PC-3 (cell line): ENCODE data around the gene FAM20B. TPM values are rescaled to one million over a fixed set of nuclear protein-coding genes. Genes with fewer than 3 reads are reported as not detected.

Experiments used
- ATAC-seq: fragments of 200-7000 bp; cut with Tn5 transposase; 2 replicates; pipeline ENCODE4 v1.9.1; 2020; ENCODE audit warnings: mild to moderate bottlenecking, moderate library complexity
- BruUV-seq: library from RNA; stranded (reverse); fragments of 400-500 nt; replicated peaks from 2 replicates; lab custom pipeline; 2021; lab: Mats Ljungman, UMichigan
- CTCF ChIA-PET: fragments of 300-600 bp; sonication (Branson Sonifier 250); formaldehyde crosslinking; loops from one replicate; lab custom pipeline; 2022; ENCODE audit warnings: antibody characterized with exemption; lab: Charles Lee
- POLR2A ChIA-PET: fragments of 300-600 bp; sonication (Branson Sonifier 250); formaldehyde crosslinking; loops from one replicate; lab custom pipeline; 2022; ENCODE audit warnings: antibody characterized with exemption; ENCODE audit not compliant: unreplicated experiment; lab: Charles Lee
- DNase-seq: peaks from one replicate; pipeline ENCODE4 v3.0.0-alpha.2; 2015
- H2AFZ ChIP-seq: fragments of 300-600 bp; sonication (generic); 2 replicates; pipeline ENCODE4 v1.6.0; 2016; ENCODE audit warnings: antibody characterized with exemption, low read length
- H3F3A ChIP-seq: fragments of 300-600 bp; sonication (generic); one replicate; pipeline ENCODE4 v1.6.0; 2017; ENCODE audit warnings: antibody characterized with exemption, low read length, control low read depth, mild to moderate bottlenecking; ENCODE audit not compliant: unreplicated experiment
- H3K27ac ChIP-seq: fragments of 300-600 bp; sonication (generic); 2 replicates; pipeline ENCODE4 v1.5.1; 2016; ENCODE audit warnings: mild to moderate bottlenecking, low read length
- H3K27me3 ChIP-seq: fragments of 300-600 bp; sonication (generic); 2 replicates; pipeline ENCODE4 v1.6.1; 2016; ENCODE audit warnings: low read length, mixed read lengths
- H3K36me3 ChIP-seq: fragments of 300-600 bp; sonication (generic); 2 replicates; pipeline ENCODE4 v1.6.1; 2016; ENCODE audit warnings: low read depth, mixed run types, low read length, mixed read lengths
- H3K4me1 ChIP-seq: fragments of 300-600 bp; sonication (generic); 2 replicates; pipeline ENCODE4 v1.5.1; 2016; ENCODE audit warnings: low read length; ENCODE audit not compliant: insufficient read depth
- H3K4me2 ChIP-seq: fragments of 300-600 bp; sonication (generic); 2 replicates; pipeline ENCODE4 v1.6.0; 2016; ENCODE audit warnings: low read length
- H3K4me3 ChIP-seq: fragments of 300-600 bp; sonication (generic); 2 replicates; pipeline ENCODE4 v1.5.1; 2016; ENCODE audit warnings: mild to moderate bottlenecking, low read length, mixed read lengths
- H3K79me2 ChIP-seq: fragments of 300-600 bp; sonication (generic); 2 replicates; pipeline ENCODE4 v1.6.1; 2017; ENCODE audit warnings: low read length, mixed read lengths
- H3K9ac ChIP-seq: fragments of 300-600 bp; sonication (generic); 2 replicates; pipeline ENCODE4 v1.6.0; 2016; ENCODE audit warnings: mild to moderate bottlenecking, low read length
- H3K9me2 ChIP-seq: fragments of 300-600 bp; sonication (generic); replicated peaks from 2 replicates; pipeline ENCODE4 v1.6.1; 2016; ENCODE audit warnings: mixed run types, low read length, mixed read lengths
- H3K9me3 ChIP-seq: fragments of 300-600 bp; sonication (generic); 2 replicates; pipeline ENCODE4 v1.6.1; 2016; ENCODE audit warnings: low read length, mixed read lengths
- H4K20me1 ChIP-seq: fragments of 300-600 bp; sonication (generic); 2 replicates; pipeline ENCODE4 v1.6.1; 2016; ENCODE audit warnings: low read length, mixed read lengths
- EZH2 ChIP-seq: fragments of 300-600 bp; sonication (generic); IDR thresholded peaks from one replicate; pipeline ENCODE4 v1.6.1; 2017; ENCODE audit warnings: antibody characterized with exemption, mild to moderate bottlenecking, low read length; ENCODE audit not compliant: unreplicated experiment
- EZH2phosphoT487 ChIP-seq: fragments of 300-600 bp; sonication (generic); IDR thresholded peaks from 2 replicates; pipeline ENCODE4 v1.6.1; 2018; ENCODE audit warnings: mild to moderate bottlenecking, antibody characterized with exemption, low read length, borderline replicate concordance
- intact Hi-C: fragments of 100-400 bp; cut with micrococcal nuclease; formaldehyde crosslinking; loops from 2 replicates; pipeline ENCODE4 v1.9.0; 2023
- total RNA-seq: library from RNA; depleted of rRNA; stranded (reverse); fragments of >200 nt; gene quantifications from 2 replicates; pipeline ENCODE4 v1.2.3, GENCODE V29; 2014
- TF ChIP-seq, protein P1 (sequence below): fragments of 300-600 bp; sonication (generic); conservative IDR thresholded peaks from 2 replicates; pipeline ENCODE4 v1.5.1; 2017; ENCODE audit warnings: antibody characterized with exemption, low read depth, mild to moderate bottlenecking, low read length

The FAM20B gene
- total RNA-seq, 1 experiment from 2014 or later: 21.1 TPM

- Histone ChIP-seq H3F3A (no peaks in the 10 kb centered on the region), H4K20me1 (0 out of 2 replicates have a peak, but pooled peaks cover 5% of the 10 kb centered on the region), H3K4me1 (peaks cover 41% of the 10 kb centered on the region), H3K4me2 (no peak overlapping the region), H3K9ac (no peak overlapping the region), H3K27me3 (no peaks in the 10 kb centered on the region), H3K9me3 (no peaks in the 10 kb centered on the region), H3K9me2 (no peaks in the 10 kb centered on the region), H3K36me3 (no peaks in the 10 kb centered on the region), H3K4me3 (no peak overlapping the region), H2AFZ (no peak overlapping the region), H3K79me2 (peaks cover 82% of the 10 kb centered on the region), H3K27ac (no peak overlapping the region)
- POLR2A ChIA-PET: no interaction called here
- intact Hi-C loops: no loop called here
- TF ChIP-seq EZH2phosphoT487: no peak
- TF ChIP-seq, protein P1, sequence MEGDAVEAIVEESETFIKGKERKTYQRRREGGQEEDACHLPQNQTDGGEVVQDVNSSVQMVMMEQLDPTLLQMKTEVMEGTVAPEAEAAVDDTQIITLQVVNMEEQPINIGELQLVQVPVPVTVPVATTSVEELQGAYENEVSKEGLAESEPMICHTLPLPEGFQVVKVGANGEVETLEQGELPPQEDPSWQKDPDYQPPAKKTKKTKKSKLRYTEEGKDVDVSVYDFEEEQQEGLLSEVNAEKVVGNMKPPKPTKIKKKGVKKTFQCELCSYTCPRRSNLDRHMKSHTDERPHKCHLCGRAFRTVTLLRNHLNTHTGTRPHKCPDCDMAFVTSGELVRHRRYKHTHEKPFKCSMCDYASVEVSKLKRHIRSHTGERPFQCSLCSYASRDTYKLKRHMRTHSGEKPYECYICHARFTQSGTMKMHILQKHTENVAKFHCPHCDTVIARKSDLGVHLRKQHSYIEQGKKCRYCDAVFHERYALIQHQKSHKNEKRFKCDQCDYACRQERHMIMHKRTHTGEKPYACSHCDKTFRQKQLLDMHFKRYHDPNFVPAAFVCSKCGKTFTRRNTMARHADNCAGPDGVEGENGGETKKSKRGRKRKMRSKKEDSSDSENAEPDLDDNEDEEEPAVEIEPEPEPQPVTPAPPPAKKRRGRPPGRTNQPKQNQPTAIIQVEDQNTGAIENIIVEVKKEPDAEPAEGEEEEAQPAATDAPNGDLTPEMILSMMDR: no peak
- TF ChIP-seq EZH2: no peak
- CTCF ChIA-PET: no interaction called here
- BruUV-seq: no TSS peak
- ATAC-seq (no peak), DNase-seq (no peak)
Observed at GRCh38 chr1:179029321-179029759, 3.6 kb downstream of the FAM20B start.

GRCh38 chr1:179030130-179030529 is 4.4 kb downstream of the FAM20B start:
- 0 out of 2 replicates have a peak, but pooled peaks cover 5% of the 10 kb centered on the region for H4K20me1 ChIP-seq
- no peaks in the 10 kb centered on the region for H3K9me2 ChIP-seq
- no peak overlapping the region for H3K4me3 ChIP-seq
- intact Hi-C loops: no loop called here
- no peak for TF ChIP-seq EZH2phosphoT487
- TF ChIP-seq, protein P1: no peak
- TF ChIP-seq EZH2: no peak
- H3K4me1 ChIP-seq: peaks cover 47% of the 10 kb centered on the region
- no peak overlapping the region for H2AFZ ChIP-seq
- ATAC-seq: no peak
- H3K9me3 ChIP-seq: no peaks in the 10 kb centered on the region
- H3K27ac ChIP-seq: no peak overlapping the region
- ChIA-PET POLR2A (no interaction called here), CTCF (no interaction called here)
- H3F3A ChIP-seq: no peaks in the 10 kb centered on the region
- no peaks in the 10 kb centered on the region for H3K27me3 ChIP-seq
- DNase-seq: no peak
- H3K79me2 ChIP-seq: peaks cover 90% of the 10 kb centered on the region
- no peak overlapping the region for H3K9ac ChIP-seq
- H3K4me2 ChIP-seq: no peak overlapping the region
- BruUV-seq: no TSS peak
- no peaks in the 10 kb centered on the region for H3K36me3 ChIP-seq

DNA sequence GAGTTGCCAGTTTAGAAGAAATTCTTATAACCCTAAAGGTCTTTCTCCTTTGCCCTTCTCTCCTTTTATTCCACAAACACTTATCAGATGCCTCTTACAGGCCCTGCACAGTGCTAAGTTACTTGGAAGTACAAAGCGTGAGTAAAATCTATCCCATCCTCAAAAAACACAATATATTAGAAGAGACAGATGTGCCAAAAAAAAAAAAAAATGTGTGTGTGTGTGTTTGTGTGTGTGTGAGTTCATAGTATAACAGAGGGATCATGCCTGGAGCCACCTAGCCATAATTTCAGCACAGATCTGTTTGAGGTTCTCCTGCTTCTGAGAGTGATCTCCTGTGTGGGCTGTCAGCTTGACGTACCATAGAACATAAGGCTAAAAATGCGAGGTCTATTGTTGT is 5.0 kb downstream of the FAM20B start:
- Histone ChIP-seq H3K4me3 (no peak overlapping the region), H3K27ac (no peak overlapping the region), H3K79me2 (peaks cover 96% of the 10 kb centered on the region), H3F3A (no peaks in the 10 kb centered on the region), H3K9ac (no peak overlapping the region), H3K9me2 (no peaks in the 10 kb centered on the region), H3K4me2 (no peak overlapping the region), H4K20me1 (0 out of 2 replicates have a peak, but pooled peaks cover 5% of the 10 kb centered on the region), H3K27me3 (no peaks in the 10 kb centered on the region), H2AFZ (no peak overlapping the region), H3K36me3 (no peaks in the 10 kb centered on the region), H3K4me1 (peaks cover 50% of the 10 kb centered on the region), H3K9me3 (no peaks in the 10 kb centered on the region)
- POLR2A ChIA-PET: no interaction called here
- no TSS peak for BruUV-seq
- CTCF ChIA-PET: no interaction called here
- intact Hi-C loops: no loop called here
- no peak for ATAC-seq
- no peak for DNase-seq
- TF ChIP-seq EZH2 (no peak), EZH2phosphoT487 (no peak)
- TF ChIP-seq, protein P1: no peak
